ENCODE results near the gene PRR19. TPM values are rescaled to one million over a fixed set of nuclear protein-coding genes. Genes with fewer than 3 reads are reported as not detected.

Gene PRR19
- total and polyA plus RNA-seq, 10 of the 15 experiments (the other 5 are each of a cell fraction or from before 2014, with no cell fraction given): 0.09 to 1.7 (median 0.73) TPM; not detected in 1

DNA sequence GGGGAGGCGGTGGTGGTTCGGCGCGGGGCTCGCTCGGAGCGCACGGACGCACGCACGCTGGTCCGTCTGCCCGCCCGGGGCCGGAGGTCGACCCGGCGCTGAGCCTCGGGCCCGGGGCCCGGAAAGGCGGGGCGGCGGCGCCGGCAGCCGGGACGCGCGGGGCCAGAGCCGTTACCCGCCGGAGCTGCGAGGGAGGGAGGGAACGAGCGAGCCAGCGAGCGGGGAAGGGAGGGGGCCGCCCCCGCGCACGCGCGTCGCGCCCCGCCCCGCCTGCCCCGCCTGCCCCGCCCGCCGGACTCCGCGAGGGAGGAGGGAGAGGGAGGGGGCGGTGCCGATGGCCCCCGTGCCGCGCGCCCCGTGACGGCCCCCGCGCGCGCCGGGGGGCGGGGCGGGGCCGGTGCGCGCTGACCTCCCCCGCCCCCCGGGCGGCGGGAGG, 17.8 kb upstream of the PRR19 start (continued):
- TF ChIP-seq, protein P1, sequence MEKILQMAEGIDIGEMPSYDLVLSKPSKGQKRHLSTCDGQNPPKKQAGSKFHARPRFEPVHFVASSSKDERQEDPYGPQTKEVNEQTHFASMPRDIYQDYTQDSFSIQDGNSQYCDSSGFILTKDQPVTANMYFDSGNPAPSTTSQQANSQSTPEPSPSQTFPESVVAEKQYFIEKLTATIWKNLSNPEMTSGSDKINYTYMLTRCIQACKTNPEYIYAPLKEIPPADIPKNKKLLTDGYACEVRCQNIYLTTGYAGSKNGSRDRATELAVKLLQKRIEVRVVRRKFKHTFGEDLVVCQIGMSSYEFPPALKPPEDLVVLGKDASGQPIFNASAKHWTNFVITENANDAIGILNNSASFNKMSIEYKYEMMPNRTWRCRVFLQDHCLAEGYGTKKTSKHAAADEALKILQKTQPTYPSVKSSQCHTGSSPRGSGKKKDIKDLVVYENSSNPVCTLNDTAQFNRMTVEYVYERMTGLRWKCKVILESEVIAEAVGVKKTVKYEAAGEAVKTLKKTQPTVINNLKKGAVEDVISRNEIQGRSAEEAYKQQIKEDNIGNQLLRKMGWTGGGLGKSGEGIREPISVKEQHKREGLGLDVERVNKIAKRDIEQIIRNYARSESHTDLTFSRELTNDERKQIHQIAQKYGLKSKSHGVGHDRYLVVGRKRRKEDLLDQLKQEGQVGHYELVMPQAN (conservative IDR thresholded peaks at IDR 0.05): peak; percentile 39
- TF ChIP-seq, protein P2, sequence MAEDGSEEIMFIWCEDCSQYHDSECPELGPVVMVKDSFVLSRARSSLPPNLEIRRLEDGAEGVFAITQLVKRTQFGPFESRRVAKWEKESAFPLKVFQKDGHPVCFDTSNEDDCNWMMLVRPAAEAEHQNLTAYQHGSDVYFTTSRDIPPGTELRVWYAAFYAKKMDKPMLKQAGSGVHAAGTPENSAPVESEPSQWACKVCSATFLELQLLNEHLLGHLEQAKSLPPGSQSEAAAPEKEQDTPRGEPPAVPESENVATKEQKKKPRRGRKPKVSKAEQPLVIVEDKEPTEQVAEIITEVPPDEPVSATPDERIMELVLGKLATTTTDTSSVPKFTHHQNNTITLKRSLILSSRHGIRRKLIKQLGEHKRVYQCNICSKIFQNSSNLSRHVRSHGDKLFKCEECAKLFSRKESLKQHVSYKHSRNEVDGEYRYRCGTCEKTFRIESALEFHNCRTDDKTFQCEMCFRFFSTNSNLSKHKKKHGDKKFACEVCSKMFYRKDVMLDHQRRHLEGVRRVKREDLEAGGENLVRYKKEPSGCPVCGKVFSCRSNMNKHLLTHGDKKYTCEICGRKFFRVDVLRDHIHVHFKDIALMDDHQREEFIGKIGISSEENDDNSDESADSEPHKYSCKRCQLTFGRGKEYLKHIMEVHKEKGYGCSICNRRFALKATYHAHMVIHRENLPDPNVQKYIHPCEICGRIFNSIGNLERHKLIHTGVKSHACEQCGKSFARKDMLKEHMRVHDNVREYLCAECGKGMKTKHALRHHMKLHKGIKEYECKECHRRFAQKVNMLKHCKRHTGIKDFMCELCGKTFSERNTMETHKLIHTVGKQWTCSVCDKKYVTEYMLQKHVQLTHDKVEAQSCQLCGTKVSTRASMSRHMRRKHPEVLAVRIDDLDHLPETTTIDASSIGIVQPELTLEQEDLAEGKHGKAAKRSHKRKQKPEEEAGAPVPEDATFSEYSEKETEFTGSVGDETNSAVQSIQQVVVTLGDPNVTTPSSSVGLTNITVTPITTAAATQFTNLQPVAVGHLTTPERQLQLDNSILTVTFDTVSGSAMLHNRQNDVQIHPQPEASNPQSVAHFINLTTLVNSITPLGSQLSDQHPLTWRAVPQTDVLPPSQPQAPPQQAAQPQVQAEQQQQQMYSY (CRISPR knock-in tag; IDR thresholded peaks at IDR 0.05): no peak
- TF ChIP-seq EP300 (IDR thresholded peaks at IDR 0.05; ENCODE audit: borderline replicate concordance in 1 of 2, control insufficient read depth in 1 of 2, low read depth in 2 of 2, low read length in 2 of 2) (no peak), RBBP5 (conservative IDR thresholded peaks at IDR 0.05) (no peak), USF1 (IDR thresholded peaks at IDR 0.05; ENCODE audit: borderline replicate concordance, extremely low read length, insufficient read depth, low read depth, low read length) (peak; percentile 22), POLR2AphosphoS2 (IDR thresholded peaks at IDR 0.05; ENCODE audit: low read depth, low read length) (no peak), YBX1 (IDR thresholded peaks at IDR 0.05) (no peak), ASH2L (IDR thresholded peaks at IDR 0.05; ENCODE audit: borderline replicate concordance, low read depth) (no peak), ZNF384 (IDR thresholded peaks at IDR 0.05; ENCODE audit: borderline replicate concordance, low read depth, low read length) (no peak), EED (IDR thresholded peaks at IDR 0.05; ENCODE audit: low read depth) (no peak)
- TF ChIP-seq, protein P3, sequence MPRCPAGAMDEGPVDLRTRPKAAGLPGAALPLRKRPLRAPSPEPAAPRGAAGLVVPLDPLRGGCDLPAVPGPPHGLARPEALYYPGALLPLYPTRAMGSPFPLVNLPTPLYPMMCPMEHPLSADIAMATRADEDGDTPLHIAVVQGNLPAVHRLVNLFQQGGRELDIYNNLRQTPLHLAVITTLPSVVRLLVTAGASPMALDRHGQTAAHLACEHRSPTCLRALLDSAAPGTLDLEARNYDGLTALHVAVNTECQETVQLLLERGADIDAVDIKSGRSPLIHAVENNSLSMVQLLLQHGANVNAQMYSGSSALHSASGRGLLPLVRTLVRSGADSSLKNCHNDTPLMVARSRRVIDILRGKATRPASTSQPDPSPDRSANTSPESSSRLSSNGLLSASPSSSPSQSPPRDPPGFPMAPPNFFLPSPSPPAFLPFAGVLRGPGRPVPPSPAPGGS (IDR thresholded peaks at IDR 0.05; ENCODE audit: borderline replicate concordance, insufficient read depth, low read depth, low read length, poor library complexity, severe bottlenecking): no peak
- TF ChIP-seq, protein P4, sequence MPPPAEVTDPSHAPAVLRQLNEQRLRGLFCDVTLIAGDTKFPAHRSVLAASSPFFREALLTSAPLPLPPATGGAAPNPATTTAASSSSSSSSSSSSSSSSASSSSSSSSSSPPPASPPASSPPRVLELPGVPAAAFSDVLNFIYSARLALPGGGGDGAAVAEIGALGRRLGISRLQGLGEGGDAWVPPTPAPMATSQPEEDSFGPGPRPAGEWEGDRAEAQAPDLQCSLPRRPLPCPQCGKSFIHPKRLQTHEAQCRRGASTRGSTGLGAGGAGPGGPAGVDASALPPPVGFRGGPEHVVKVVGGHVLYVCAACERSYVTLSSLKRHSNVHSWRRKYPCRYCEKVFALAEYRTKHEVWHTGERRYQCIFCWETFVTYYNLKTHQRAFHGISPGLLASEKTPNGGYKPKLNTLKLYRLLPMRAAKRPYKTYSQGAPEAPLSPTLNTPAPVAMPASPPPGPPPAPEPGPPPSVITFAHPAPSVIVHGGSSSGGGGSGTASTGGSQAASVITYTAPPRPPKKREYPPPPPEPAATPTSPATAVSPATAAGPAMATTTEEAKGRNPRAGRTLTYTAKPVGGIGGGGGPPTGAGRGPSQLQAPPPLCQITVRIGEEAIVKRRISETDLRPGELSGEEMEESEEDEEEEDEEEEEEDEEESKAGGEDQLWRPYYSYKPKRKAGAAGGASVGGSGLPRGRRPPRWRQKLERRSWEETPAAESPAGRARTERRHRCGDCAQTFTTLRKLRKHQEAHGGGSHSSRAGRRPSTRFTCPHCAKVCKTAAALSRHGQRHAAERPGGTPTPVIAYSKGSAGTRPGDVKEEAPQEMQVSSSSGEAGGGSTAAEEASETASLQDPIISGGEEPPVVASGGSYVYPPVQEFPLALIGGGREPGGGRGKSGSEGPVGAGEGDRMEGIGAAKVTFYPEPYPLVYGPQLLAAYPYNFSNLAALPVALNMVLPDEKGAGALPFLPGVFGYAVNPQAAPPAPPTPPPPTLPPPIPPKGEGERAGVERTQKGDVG (CRISPR knock-in tag; IDR thresholded peaks at IDR 0.05): no peak

All from GM12878 (cell line).